ENCODE measurements around the gene THG1L. TPM values are rescaled to one million over a fixed set of nuclear protein-coding genes. Genes with fewer than 3 reads are reported as not detected.

Gene THG1L
- total RNA-seq, 6 experiments from 2014 or later = 13.2 to 16.1 (median 13.5) TPM

DNA sequence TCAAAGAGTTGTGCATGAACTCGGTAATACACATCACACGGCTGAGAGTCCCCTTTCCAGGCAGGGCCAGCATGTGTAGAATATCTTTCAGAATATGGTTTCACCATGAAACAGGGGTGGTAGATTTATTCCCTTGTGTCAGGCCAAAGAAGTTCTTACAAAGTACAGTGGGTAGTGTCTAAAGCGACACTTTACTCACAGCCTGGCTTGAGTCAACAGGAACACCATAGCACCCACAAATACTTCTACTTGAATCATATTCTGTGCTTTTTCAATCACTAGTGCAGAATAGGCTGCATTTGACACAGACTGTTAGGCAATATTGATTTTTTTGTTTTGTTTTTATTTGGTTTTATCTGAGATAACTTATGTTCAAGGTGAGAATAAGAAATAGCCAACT is 24.9 kb downstream of the THG1L start:
- no peak for TF ChIP-seq CTCF (IDR thresholded peaks at IDR 0.05)
- Mint-ChIP-seq H3K4me1 (ENCODE audit: low read depth) (no peaks in the 10 kb centered on the region), H3K9me3 (no peaks in the 10 kb centered on the region), H3K4me3 (no peak overlapping the region), H3K27me3 (ENCODE audit: insufficient read depth) (no peaks in the 10 kb centered on the region), H3K27ac (no peak overlapping the region), H3K36me3 (ENCODE audit: low read depth) (no peaks in the 10 kb centered on the region)
- no peak for DNase-seq

GRCh38 chr5:157758706-157759105 is 27.5 kb downstream of the THG1L start:
- DNase-seq = no peak
- H3K4me3 Mint-ChIP-seq = no peak overlapping the region
- H3K9me3 Mint-ChIP-seq = no peaks in the 10 kb centered on the region
- no peak overlapping the region for H3K27ac Mint-ChIP-seq
- no peaks in the 10 kb centered on the region for H3K36me3 Mint-ChIP-seq (ENCODE audit: low read depth)
- H3K4me1 Mint-ChIP-seq (ENCODE audit: low read depth) = peaks cover 5% of the 10 kb centered on the region; the same call in 1 of the 2 replicates
- H3K27me3 Mint-ChIP-seq (ENCODE audit: insufficient read depth) = no peaks in the 10 kb centered on the region
- TF ChIP-seq CTCF (IDR thresholded peaks at IDR 0.05) = no peak

DNA sequence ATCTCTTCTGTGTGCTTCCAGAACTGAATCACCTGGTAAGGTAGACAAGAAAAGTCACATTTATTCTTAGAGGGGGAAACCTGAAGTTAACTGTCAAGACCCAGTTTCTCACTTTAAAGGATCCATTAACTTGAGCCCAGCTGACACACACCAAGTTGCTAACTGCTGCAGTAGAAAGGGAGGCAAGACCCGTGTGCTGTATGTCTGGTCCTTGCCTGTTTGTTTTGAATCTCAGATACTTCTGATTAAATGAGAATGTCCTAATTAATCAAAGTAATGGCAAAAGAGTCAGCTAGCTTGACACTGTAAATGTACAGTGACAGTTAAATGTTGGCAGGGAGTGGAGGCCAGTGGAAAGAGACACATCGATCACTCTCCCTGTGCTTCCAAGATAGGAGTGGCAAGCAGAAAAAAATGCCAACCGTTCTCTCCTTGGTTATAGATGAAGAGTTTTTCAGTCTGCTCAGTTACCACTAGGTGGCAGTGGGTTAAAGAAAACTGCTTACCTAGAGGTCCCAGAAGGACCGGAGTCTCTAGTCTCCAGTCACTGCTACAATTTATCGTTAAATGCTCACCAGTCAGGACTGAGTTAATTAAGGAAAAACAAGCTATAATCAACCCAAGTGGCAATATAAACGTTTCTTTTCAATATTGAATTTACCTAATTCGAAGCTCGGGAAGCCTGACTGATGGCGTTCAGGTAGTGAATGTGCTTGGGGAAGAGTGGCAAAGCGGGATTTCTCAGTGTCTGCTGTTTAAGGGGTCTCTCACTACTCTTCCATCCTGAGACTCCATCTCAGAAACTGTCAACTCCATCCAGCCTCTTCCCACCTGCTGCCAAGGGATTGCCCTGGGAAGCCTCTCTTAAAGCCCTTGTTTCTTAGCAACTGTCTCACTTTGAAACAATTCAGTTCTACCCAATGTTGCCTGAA is 30.7 kb downstream of the THG1L start:
- TF ChIP-seq CTCF (IDR thresholded peaks at IDR 0.05) = peak; percentile 91
- H3K4me3 Mint-ChIP-seq = no peak overlapping the region
- peaks cover 5% of the 10 kb centered on the region; the same call in 1 of the 2 replicates for H3K4me1 Mint-ChIP-seq (ENCODE audit: low read depth)
- H3K9me3 Mint-ChIP-seq = no peaks in the 10 kb centered on the region
- peaks cover 2% of the 10 kb centered on the region for H3K27me3 Mint-ChIP-seq (ENCODE audit: insufficient read depth)
- H3K36me3 Mint-ChIP-seq (ENCODE audit: low read depth) = no peaks in the 10 kb centered on the region
- DNase-seq = peak; percentile 67
- H3K27ac Mint-ChIP-seq = no peak overlapping the region

GRCh38 chr5:157764531-157764930 is 33.3 kb downstream of the THG1L start:
- no peaks in the 10 kb centered on the region for H3K9me3 Mint-ChIP-seq
- DNase-seq = no peak
- no peak for TF ChIP-seq CTCF (IDR thresholded peaks at IDR 0.05)

GRCh38 chr5:157766442-157766841 is 35.2 kb downstream of the THG1L start:
- no peak for DNase-seq
- Mint-ChIP-seq H3K4me3 (no peak overlapping the region), H3K36me3 (ENCODE audit: low read depth) (no peaks in the 10 kb centered on the region), H3K9me3 (no peaks in the 10 kb centered on the region), H3K27ac (no peak overlapping the region), H3K27me3 (ENCODE audit: insufficient read depth) (peaks cover 11% of the 10 kb centered on the region), H3K4me1 (ENCODE audit: low read depth) (peaks cover 12% of the 10 kb centered on the region)
- no peak for TF ChIP-seq CTCF (IDR thresholded peaks at IDR 0.05)

More at GRCh38 chr5:157764531-157764930, 33.3 kb downstream of the THG1L start:
- Mint-ChIP-seq H3K4me1 (ENCODE audit: low read depth) (peaks cover 13% of the 10 kb centered on the region), H3K27me3 (ENCODE audit: insufficient read depth) (peaks cover 4% of the 10 kb centered on the region), H3K36me3 (ENCODE audit: low read depth) (no peaks in the 10 kb centered on the region), H3K4me3 (no peak overlapping the region), H3K27ac (no peak overlapping the region)
